Measurements from ENCODE around the gene ZNF239.

- TF ChIP-seq POLR2A (IDR thresholded peaks at IDR 0.05) (no peak), CTCF (IDR thresholded peaks at IDR 0.05) (no peak)
Observed at GRCh38 chr10:43594944-43595589, 20.7 kb upstream of the ZNF239 start.
